Osteocyte (in vitro differentiated cells): ENCODE results near the gene UPB1. TPM values are rescaled to one million over a fixed set of nuclear protein-coding genes. Genes with fewer than 3 reads are reported as not detected.

Experiments used
- DNase-seq: peaks from one replicate; pipeline ENCODE4 v3.0.0; 2021; ENCODE audit warnings: mixed read lengths; ENCODE audit not compliant: unreplicated experiment; ENCODE audit errors: extremely low spot score
- H3K27ac Mint-ChIP-seq: one replicate; pipeline ENCODE4 v1.8.0; 2021; ENCODE audit warnings: mild to moderate bottlenecking, mixed read lengths; ENCODE audit not compliant: unreplicated experiment
- H3K27me3 Mint-ChIP-seq: one replicate; pipeline ENCODE4 v1.8.0; 2021; ENCODE audit warnings: mixed read lengths; ENCODE audit not compliant: unreplicated experiment
- H3K36me3 Mint-ChIP-seq: one replicate; pipeline ENCODE4 v1.8.0; 2021; ENCODE audit warnings: mixed read lengths; ENCODE audit not compliant: unreplicated experiment
- H3K4me1 Mint-ChIP-seq: one replicate; pipeline ENCODE4 v1.8.0; 2021; ENCODE audit warnings: mixed read lengths; ENCODE audit not compliant: unreplicated experiment
- H3K4me3 Mint-ChIP-seq: one replicate; pipeline ENCODE4 v1.8.0; 2021; ENCODE audit warnings: mild to moderate bottlenecking, moderate library complexity, mixed read lengths; ENCODE audit not compliant: unreplicated experiment
- H3K9me3 Mint-ChIP-seq: one replicate; pipeline ENCODE4 v1.8.0; 2021; ENCODE audit warnings: mixed read lengths; ENCODE audit not compliant: unreplicated experiment
- CTCF ChIP-seq: fragments of 200-600 bp; sonication (generic); IDR thresholded peaks from 2 replicates; pipeline ENCODE4 v1.5.0; 2021; ENCODE audit warnings: antibody characterized with exemption, mild to moderate bottlenecking, moderate library complexity
- long read RNA-seq: library from polyadenylated mRNA; unstranded; transcript quantifications from one replicate; pipeline ENCODE4 v2.0.0, GENCODE V29; 2021
- total RNA-seq: library from RNA; stranded (reverse); gene quantifications from 2 replicates; pipeline ENCODE4 v1.2.1, GENCODE V29; 2021

The UPB1 gene
- not detected in 2 replicates for total RNA-seq
- long read RNA-seq = 0 reads

DNA sequence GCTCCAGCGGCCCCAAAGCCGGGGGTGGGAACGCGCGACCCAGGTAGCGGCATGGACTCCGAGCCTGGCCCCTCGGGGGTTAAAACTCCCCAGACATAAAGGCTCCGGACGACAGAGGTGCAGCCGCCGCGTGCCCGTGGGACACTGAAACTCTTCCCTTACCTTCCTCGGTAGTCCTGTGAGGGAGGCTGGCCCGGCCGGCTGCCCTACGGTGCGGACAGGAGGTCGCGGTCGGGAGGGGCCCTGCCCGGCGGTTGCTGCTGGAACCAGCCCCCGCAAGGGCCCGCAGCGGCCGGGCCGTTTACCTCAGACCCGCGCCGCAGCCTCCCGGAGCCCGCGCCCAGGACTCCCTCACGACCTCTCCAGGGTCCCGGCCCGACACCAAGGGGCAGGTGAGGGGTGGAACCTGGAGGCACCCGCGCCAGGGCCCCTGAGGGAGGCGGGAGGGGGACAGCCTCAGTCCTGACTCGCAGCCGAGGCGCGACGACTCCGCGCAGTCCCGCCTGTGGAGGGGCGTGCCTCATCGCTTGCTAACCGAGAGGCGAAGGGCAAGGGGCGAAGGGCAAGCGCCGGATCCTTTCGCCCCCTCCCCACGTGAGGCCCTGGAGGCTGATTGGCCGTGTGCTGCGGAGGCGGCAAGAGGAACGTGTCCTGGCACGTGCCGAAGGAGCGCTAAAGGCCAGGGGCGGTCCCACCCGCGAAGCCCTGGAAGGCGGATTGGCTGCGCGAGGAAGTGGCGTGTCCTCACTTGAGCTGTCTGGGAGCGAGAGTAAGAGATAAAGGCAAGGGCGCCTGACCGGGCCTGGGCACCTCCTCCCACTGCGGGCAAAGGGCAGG is at the start of gene UPB1:
Gene UPB1, plus strand, starts transcription at position 805 of the 837 bp plus-strand sequence. CDS start 72 bp downstream, outside the sequence.
- DNase-seq = no peak
- H3K36me3 Mint-ChIP-seq = no peaks in the 10 kb centered on the region
- peaks cover 6% of the 10 kb centered on the region for H3K27me3 Mint-ChIP-seq
- H3K4me1 Mint-ChIP-seq = no peaks in the 10 kb centered on the region
- no peaks in the 10 kb centered on the region for H3K9me3 Mint-ChIP-seq
- TF ChIP-seq CTCF = no peak
- no peak within 1 kb of the TSS for H3K4me3 Mint-ChIP-seq
- H3K27ac Mint-ChIP-seq = no peak within 1 kb of the TSS

DNA sequence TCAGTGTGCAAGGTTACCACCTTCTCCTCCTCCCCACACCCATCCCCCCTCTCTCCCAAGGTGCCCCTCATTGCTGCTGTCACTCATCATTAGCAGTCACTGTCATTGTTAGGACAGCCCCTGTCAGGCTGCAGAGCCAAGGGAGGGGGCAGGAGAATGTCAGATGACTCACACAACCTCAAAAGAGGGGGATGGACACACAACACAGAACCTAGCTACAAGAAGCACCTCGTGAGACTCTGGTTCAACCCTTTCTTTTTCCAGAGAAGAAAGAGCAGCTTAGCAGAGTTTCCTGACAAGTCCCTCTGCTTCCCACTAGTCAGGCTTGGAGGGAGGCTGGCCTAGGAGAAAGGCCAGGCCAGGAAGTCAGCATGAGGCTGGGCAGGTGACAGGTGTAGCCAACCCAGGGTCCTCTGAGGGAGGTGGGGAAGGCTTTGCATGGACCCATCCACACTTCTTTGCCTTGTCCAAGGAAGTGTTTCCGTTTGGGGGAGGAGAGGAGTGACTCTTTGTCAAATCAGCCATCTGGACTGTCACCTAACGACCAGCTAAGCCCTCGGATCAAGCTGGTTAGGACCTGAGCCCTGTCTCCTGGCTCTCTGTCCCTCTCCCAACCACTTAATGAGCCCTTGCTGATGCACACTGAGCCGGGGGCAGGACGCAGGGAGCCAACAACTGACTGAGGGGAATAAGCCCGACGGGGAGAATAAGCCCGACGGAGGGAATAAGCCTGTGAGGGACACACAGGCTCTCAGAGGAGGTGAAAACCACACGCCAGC is 49.5 kb upstream of the UPB1 start:
- TF ChIP-seq CTCF = no peak
- Mint-ChIP-seq H3K27me3 (no peaks in the 10 kb centered on the region), H3K36me3 (no peaks in the 10 kb centered on the region), H3K4me3 (no peak overlapping the region), H3K27ac (no peak overlapping the region), H3K9me3 (no peaks in the 10 kb centered on the region), H3K4me1 (peaks cover 10% of the 10 kb centered on the region)
- DNase-seq = no peak

- no peak for TF ChIP-seq CTCF
- Mint-ChIP-seq H3K9me3 (no peaks in the 10 kb centered on the region), H3K27me3 (no peaks in the 10 kb centered on the region), H3K36me3 (no peaks in the 10 kb centered on the region), H3K4me3 (no peak overlapping the region), H3K27ac (no peak overlapping the region), H3K4me1 (peaks cover 10% of the 10 kb centered on the region)
- DNase-seq = no peak
These were observed 48.9 kb upstream of the UPB1 start for GRCh38 chr22:24446260-24446611.

DNA sequence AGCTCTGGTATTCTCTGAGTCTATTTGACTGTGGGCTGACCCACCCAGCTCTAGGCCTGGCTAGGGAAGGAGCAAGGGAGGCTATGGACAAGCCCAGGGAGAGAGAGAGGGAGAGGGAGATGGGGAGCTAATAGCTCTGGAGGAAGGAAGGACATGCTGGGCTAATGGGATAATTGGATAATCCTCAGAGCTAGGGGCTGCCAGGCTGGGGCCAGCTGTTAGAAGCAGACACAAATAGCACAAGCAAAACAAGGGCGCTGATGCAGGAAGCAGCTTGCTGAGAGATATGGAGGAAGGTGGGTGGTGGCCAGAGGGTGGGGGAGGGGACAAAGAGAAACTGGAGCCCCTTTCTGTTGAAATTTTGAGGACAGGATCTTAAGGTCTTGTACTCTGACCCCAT is 44.5 kb upstream of the UPB1 start:
- H3K27me3 Mint-ChIP-seq = no peaks in the 10 kb centered on the region
- H3K27ac Mint-ChIP-seq = no peak overlapping the region
- H3K4me1 Mint-ChIP-seq = peaks cover under 1% of the 10 kb centered on the region
- no peak for TF ChIP-seq CTCF
- no peaks in the 10 kb centered on the region for H3K9me3 Mint-ChIP-seq
- H3K36me3 Mint-ChIP-seq = no peaks in the 10 kb centered on the region
- no peak for DNase-seq
- H3K4me3 Mint-ChIP-seq = no peak overlapping the region

- no peak overlapping the region for H3K27ac Mint-ChIP-seq
These were observed 44.0 kb upstream of the UPB1 start for GRCh38 chr22:24451162-24451561.

More at GRCh38 chr22:24451162-24451561, 44.0 kb upstream of the UPB1 start:
- no peak overlapping the region for H3K4me3 Mint-ChIP-seq
- no peaks in the 10 kb centered on the region for H3K36me3 Mint-ChIP-seq
- H3K9me3 Mint-ChIP-seq = no peaks in the 10 kb centered on the region
- H3K27me3 Mint-ChIP-seq = no peaks in the 10 kb centered on the region
- no peak for TF ChIP-seq CTCF
- no peak for DNase-seq
- no peaks in the 10 kb centered on the region for H3K4me1 Mint-ChIP-seq
